Measurements from ENCODE around the gene IQCH. TPM values are rescaled to one million over a fixed set of nuclear protein-coding genes. Genes with fewer than 3 reads are reported as not detected.

Gene IQCH
- total and polyA plus RNA-seq, 2 donors (not counting 1 experiment from before 2014, with no cell fraction given) = 1.7 to 5.0 TPM

DNA sequence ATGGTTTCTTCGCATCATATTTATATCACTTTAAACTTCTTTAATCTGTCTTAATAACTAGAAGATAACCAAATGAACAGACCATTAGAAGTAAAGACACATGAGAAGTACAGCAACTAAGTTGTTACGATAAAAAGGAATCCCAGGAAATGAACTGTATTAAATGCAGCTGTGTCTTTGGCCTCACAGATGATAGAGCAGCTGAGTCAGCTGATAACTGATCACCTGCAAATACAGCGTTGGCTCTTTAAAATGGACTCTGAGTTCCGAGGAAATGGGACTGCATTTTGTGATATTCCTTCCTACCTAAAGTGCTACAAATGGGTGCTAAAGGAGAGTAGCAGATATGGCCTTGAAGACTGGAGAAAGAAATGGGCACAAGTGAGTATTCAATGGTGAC lies 145.3 kb downstream of the IQCH start:
- Histone ChIP-seq H3K79me2 (ENCODE audit: control insufficient read depth, insufficient read depth, low read length) (no peaks in the 10 kb centered on the region), H3K4me2 (ENCODE audit: extremely low read depth, insufficient read depth, low read length) (no peak overlapping the region), H3K27ac (ENCODE audit: insufficient read depth, low read length) (no peak overlapping the region), H2AFZ (ENCODE audit: low read length) (no peak overlapping the region), H4K20me1 (ENCODE audit: control insufficient read depth, extremely low read depth, insufficient read depth, low read length) (no peaks in the 10 kb centered on the region), H3K9me3 (ENCODE audit: control insufficient read depth, insufficient read depth, low read depth, low read length) (no peaks in the 10 kb centered on the region), H3K9ac (ENCODE audit: insufficient read depth, low read length) (no peak overlapping the region), H3K4me1 (ENCODE audit: control insufficient read depth, extremely low read depth, insufficient read depth, low read length) (no peaks in the 10 kb centered on the region), H3K27me3 (ENCODE audit: control insufficient read depth, insufficient read depth, low read length) (no peaks in the 10 kb centered on the region), H3K36me3 (ENCODE audit: control insufficient read depth, insufficient read depth, low read length) (no peaks in the 10 kb centered on the region), H3K4me3 (replicated peaks in 1 of 4; ENCODE audit: control extremely low read depth in 1 of 4, insufficient read depth in 1 of 4, low read depth in 3 of 4, low read length in 4 of 4) (no peak overlapping the region)
- no peak for TF ChIP-seq EZH2 (IDR thresholded peaks at IDR 0.05; ENCODE audit: low read length, missing control alignments)
- TF ChIP-seq, protein P1, sequence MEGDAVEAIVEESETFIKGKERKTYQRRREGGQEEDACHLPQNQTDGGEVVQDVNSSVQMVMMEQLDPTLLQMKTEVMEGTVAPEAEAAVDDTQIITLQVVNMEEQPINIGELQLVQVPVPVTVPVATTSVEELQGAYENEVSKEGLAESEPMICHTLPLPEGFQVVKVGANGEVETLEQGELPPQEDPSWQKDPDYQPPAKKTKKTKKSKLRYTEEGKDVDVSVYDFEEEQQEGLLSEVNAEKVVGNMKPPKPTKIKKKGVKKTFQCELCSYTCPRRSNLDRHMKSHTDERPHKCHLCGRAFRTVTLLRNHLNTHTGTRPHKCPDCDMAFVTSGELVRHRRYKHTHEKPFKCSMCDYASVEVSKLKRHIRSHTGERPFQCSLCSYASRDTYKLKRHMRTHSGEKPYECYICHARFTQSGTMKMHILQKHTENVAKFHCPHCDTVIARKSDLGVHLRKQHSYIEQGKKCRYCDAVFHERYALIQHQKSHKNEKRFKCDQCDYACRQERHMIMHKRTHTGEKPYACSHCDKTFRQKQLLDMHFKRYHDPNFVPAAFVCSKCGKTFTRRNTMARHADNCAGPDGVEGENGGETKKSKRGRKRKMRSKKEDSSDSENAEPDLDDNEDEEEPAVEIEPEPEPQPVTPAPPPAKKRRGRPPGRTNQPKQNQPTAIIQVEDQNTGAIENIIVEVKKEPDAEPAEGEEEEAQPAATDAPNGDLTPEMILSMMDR (conservative IDR thresholded peaks at IDR 0.05 in 1 of 2, IDR thresholded peaks at IDR 0.05 in 1 of 2; ENCODE audit: low read depth in 1 of 2, low read length in 2 of 2) = no peak
- no peak for DNase-seq (ENCODE audit: low read depth in 2 of 2)

DNA sequence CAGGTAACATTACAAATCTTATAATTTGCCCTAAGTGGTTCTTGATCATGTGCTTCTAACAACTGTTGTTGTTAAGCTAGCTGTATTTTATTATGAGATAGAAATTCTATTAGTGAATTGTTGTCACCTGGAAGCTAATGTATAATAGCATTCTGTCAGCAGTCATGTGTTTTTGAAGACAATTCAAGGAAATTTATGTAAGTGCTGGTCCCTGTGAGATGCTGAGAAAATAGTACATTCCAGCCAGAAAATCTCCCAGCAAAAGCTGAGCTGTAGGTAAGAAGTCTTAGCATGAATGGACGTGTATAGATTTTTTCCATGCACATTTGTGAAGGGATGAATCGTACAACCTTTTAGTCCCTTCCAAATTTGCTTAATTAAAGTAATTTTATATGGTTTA lies 146.3 kb downstream of the IQCH start:
- Histone ChIP-seq H4K20me1 (ENCODE audit: control insufficient read depth, extremely low read depth, insufficient read depth, low read length) (no peaks in the 10 kb centered on the region), H3K9ac (ENCODE audit: insufficient read depth, low read length) (no peak overlapping the region), H3K9me3 (ENCODE audit: control insufficient read depth, insufficient read depth, low read depth, low read length) (no peaks in the 10 kb centered on the region), H3K36me3 (ENCODE audit: control insufficient read depth, insufficient read depth, low read length) (no peaks in the 10 kb centered on the region), H3K27me3 (ENCODE audit: control insufficient read depth, insufficient read depth, low read length) (no peaks in the 10 kb centered on the region), H3K27ac (ENCODE audit: insufficient read depth, low read length) (no peak overlapping the region), H3K4me3 (replicated peaks in 1 of 4; ENCODE audit: control extremely low read depth in 1 of 4, insufficient read depth in 1 of 4, low read depth in 3 of 4, low read length in 4 of 4) (no peak overlapping the region), H2AFZ (ENCODE audit: low read length) (no peak overlapping the region), H3K4me2 (ENCODE audit: extremely low read depth, insufficient read depth, low read length) (no peak overlapping the region), H3K4me1 (ENCODE audit: control insufficient read depth, extremely low read depth, insufficient read depth, low read length) (no peaks in the 10 kb centered on the region), H3K79me2 (ENCODE audit: control insufficient read depth, insufficient read depth, low read length) (no peaks in the 10 kb centered on the region)
- DNase-seq (ENCODE audit: low read depth in 2 of 2) = no peak
- TF ChIP-seq, protein P1 (conservative IDR thresholded peaks at IDR 0.05 in 1 of 2, IDR thresholded peaks at IDR 0.05 in 1 of 2; ENCODE audit: low read depth in 1 of 2, low read length in 2 of 2) = no peak
- TF ChIP-seq EZH2 (IDR thresholded peaks at IDR 0.05; ENCODE audit: low read length, missing control alignments) = no peak

DNA sequence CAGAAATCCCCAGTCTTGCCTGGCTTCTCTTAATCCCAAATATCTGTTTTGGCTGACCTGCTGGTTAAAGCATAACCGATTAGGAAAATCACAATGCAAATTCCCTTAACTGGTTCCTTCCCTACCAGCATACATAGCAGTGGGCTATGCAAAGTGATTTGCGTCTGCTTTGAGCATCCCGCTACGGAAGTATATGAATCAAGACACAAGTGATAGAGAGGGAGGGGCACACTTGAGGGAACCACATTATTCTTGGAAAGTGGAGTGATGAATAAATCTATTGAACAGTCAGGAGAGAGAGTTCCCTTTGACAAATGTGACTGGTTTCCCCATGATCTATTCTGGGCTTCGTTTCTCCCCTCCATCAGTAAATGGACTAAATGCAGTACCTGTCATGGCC lies 146.8 kb downstream of the IQCH start:
- H3K36me3 ChIP-seq (ENCODE audit: control insufficient read depth, insufficient read depth, low read length) = no peaks in the 10 kb centered on the region
- no peak overlapping the region for H3K9ac ChIP-seq (ENCODE audit: insufficient read depth, low read length)
- no peak for DNase-seq (ENCODE audit: low read depth in 2 of 2)
- H4K20me1 ChIP-seq (ENCODE audit: control insufficient read depth, extremely low read depth, insufficient read depth, low read length) = no peaks in the 10 kb centered on the region
- H3K4me1 ChIP-seq (ENCODE audit: control insufficient read depth, extremely low read depth, insufficient read depth, low read length) = no peaks in the 10 kb centered on the region
- H3K27me3 ChIP-seq (ENCODE audit: control insufficient read depth, insufficient read depth, low read length) = no peaks in the 10 kb centered on the region
- no peaks in the 10 kb centered on the region for H3K79me2 ChIP-seq (ENCODE audit: control insufficient read depth, insufficient read depth, low read length)
- H3K27ac ChIP-seq (ENCODE audit: insufficient read depth, low read length) = no peak overlapping the region
- H3K4me2 ChIP-seq (ENCODE audit: extremely low read depth, insufficient read depth, low read length) = no peak overlapping the region
- TF ChIP-seq, protein P1 (conservative IDR thresholded peaks at IDR 0.05 in 1 of 2, IDR thresholded peaks at IDR 0.05 in 1 of 2; ENCODE audit: low read depth in 1 of 2, low read length in 2 of 2) = no peak
- TF ChIP-seq EZH2 (IDR thresholded peaks at IDR 0.05; ENCODE audit: low read length, missing control alignments) = no peak
- no peak overlapping the region for H3K4me3 ChIP-seq (replicated peaks in 1 of 4; ENCODE audit: control extremely low read depth in 1 of 4, insufficient read depth in 1 of 4, low read depth in 3 of 4, low read length in 4 of 4)
- H3K9me3 ChIP-seq (ENCODE audit: control insufficient read depth, insufficient read depth, low read depth, low read length) = no peaks in the 10 kb centered on the region
- H2AFZ ChIP-seq (ENCODE audit: low read length) = no peak overlapping the region
